ENCODE results near the gene LARP1.

The LARP1 gene

GRCh38 chr5:154860765-154861164, 105.6 kb downstream of the LARP1 start:
- DNase-seq: no peak

- DNase-seq: no peak
Measured at GRCh38 chr5:154861946-154862345, 106.8 kb downstream of the LARP1 start.

DNA sequence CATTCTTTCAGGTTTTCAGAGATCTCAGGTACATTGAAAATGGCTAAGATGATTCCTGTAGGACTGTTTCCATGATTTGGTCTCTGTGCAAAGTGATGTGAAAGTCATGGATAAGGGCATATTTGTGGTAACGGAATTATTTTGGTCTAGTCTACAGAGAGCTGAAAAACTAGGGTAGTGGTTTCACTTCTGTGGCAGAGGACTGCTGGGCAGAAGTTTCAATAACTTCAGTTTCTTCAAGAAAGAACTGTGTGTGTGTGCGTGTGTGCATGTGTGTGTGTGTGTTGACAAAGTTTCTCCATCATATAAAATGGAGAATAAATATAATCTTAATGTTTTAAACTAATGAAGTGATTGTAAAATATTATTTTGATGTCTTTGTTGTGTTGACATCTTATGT, 107.6 kb downstream of the LARP1 start:
- no peak for DNase-seq

DNA sequence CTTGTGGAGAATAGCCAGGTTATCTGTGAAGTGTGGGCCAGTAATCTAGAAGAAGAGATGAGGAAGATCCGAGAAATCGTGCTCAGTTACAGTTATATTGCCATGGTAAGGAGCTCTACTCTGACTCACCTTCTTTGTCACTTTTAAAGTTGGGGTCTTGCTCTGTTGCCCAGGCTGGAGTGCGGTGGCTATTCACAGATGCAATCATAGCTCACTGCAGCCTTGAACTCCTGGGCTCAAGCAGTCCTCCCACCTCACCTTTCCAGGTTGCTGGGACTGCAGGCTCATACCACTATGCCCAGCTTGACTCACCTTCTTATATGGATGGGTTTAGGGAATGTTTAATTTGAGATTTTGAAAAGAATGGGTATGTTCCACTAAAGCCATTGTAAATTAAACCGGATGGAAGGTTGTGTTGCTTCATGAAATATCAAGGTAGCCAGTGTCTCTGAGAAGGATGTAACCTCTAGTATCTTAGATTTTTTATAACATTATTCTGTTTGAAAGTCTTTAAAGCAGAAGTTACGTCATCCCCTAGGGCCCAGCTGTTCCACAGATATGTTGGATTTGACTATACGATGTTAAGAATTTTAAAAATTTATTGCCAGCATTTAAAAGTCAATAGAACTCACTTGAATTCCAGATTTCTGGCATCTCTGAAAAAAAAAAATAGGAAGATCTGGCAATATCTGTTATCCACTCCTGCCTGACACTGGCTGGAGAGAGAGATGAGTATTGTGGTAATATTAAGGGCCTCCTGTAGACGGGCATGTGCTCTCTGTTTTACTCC, 108.3 kb downstream of the LARP1 start:
- no peak for DNase-seq

- no peak for DNase-seq
Measured at GRCh38 chr5:154865466-154866184, 110.4 kb downstream of the LARP1 start.

DNA sequence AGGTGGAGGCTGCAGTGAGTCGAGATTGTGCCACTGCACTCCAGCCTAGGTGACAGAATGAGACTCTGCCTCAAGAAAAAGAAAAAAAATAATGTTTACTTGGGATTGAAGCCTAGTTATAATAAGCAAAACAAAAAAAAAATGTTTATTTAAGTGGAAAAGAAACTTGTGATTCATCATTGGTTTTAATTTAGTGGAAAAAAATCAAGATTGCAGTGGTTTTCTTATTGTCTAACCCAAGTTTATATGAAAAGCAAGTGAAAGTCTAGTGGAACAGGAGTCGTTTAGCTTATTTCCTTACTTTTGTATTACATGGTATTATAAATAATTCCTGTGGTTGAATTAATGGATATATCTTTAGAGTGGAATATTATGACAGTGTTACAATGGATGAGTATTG, 111.7 kb downstream of the LARP1 start:
- DNase-seq: no peak

Measured in activated CD4-positive, alpha-beta T cell treated with anti-CD3 and anti-CD28 coated beads, Interleukin-2, amount 50 U/mL, for 16 hours (primary cell).